Upper lobe of left lung (tissue), 4 donors: Measurements from ENCODE around the gene DSTN.

Source experiments
- EP300 ChIP-seq, 4 donors: sonication (generic); formaldehyde crosslinking; IDR thresholded peaks; one replicate each; pipeline ENCODE4 v1.5.1; 2017; ENCODE audit warnings: antibody characterized with exemption in 4 of 4, control low read depth in 2 of 4
- POLR2A ChIP-seq, 4 donors: fragments of 450-650 bp; IDR thresholded peaks; one replicate each; pipeline ENCODE4 v1.5.1; 2016 to 2017; ENCODE audit warnings: antibody characterized with exemption in 4 of 4, mild to moderate bottlenecking in 2 of 4
- POLR2AphosphoS5 ChIP-seq, 2 donors: sonication (generic); formaldehyde crosslinking; IDR thresholded peaks; one replicate each; pipeline ENCODE4 v1.5.1; 2017; ENCODE audit warnings: antibody characterized with exemption in 2 of 2
- TF ChIP-seq, protein P1 (sequence below), 6 experiments: fragments of 450-650 bp in 4 of 6; fragments of 200-600 bp in 2 of 6; sonication (generic) in 2 of 6; IDR thresholded peaks; one replicate each; pipeline ENCODE4 v1.5.1; 2016 to 2019; ENCODE audit warnings: antibody characterized with exemption in 6 of 6

DNA sequence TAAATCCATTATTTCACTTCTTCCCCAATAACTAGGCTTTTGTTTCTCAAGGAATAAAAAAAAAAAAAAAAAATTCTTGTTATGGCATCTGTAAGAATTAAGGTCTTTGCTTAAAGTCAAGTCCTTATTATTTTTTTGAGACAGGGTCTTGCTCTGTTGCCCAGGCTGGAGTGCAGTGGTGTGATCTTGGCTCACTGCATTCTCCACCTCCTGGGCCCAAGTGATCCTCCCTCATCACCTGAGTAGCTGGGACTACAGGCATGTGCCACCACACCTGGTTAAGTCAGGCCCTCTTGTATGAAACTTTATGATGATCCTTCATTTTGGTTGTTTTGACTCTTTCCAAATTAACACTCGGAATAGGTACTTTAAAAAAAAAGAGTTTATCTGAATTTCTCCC, 17.3 kb downstream of the DSTN start:
- TF ChIP-seq, protein P1, sequence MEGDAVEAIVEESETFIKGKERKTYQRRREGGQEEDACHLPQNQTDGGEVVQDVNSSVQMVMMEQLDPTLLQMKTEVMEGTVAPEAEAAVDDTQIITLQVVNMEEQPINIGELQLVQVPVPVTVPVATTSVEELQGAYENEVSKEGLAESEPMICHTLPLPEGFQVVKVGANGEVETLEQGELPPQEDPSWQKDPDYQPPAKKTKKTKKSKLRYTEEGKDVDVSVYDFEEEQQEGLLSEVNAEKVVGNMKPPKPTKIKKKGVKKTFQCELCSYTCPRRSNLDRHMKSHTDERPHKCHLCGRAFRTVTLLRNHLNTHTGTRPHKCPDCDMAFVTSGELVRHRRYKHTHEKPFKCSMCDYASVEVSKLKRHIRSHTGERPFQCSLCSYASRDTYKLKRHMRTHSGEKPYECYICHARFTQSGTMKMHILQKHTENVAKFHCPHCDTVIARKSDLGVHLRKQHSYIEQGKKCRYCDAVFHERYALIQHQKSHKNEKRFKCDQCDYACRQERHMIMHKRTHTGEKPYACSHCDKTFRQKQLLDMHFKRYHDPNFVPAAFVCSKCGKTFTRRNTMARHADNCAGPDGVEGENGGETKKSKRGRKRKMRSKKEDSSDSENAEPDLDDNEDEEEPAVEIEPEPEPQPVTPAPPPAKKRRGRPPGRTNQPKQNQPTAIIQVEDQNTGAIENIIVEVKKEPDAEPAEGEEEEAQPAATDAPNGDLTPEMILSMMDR (IDR thresholded peaks at IDR 0.05) = no peak
- no peak for TF ChIP-seq POLR2A (IDR thresholded peaks at IDR 0.05)
- no peak for TF ChIP-seq POLR2AphosphoS5 (IDR thresholded peaks at IDR 0.05)
- no peak for TF ChIP-seq EP300 (IDR thresholded peaks at IDR 0.05)
